GM19035 (cell line): ENCODE data around the gene ENPP7.
"Not testable (repeated sequence)": the region's sequence is repeated elsewhere in the genome, so short reads cannot be mapped to it uniquely, and the experiment has no call there.

ENCODE experiments used
- ATAC-seq: cut with Tn5 transposase; IDR thresholded peaks from one replicate; pipeline ENCODE4 v1.9.1; 2021; ENCODE audit not compliant: unreplicated experiment

ENPP7 gene

DNA sequence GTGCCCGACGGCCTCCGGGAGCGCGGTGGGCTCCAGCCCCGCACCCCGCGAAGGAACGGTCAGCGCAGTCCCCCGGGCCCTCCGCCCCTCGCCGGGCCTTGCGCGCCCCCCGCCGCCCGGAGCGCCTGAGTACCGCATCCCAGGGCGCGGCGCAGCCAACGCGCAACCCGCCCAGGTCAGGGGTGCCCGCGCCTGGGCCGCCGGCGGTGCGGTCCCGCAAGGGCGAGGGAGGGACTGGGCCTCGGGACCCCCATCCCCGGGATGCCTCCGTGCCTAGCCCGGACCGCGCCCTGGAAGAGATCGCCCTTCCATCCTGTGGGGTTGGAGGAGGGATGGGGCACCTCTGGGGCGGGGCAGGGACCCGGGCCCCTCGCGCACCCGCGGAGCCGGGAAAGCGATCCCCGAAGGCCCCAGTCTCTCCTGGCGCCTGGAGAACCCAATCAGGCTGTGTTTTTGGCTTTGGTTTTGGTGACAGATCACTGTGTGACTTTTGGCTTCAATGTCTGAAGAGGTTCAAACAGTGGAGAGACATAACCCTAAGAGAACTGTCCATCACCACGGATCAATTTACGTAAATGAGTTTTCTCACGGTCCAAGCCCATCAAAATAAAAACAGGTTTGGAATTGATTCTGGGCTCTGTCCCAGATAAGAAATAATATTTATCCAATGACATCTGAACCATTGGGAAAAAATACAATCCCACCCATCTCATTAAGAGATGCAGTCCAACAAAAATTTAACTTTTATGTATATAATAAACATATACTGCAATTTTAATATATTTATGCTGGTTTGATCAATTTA lies 17.8 kb downstream of the ENPP7 start:
- ATAC-seq, result no peak

- ATAC-seq, result no peak
Measured at GRCh38 chr17:79749156-79749815, 18.5 kb downstream of the ENPP7 start.

GRCh38 chr17:79749958-79750357 lies 19.2 kb downstream of the ENPP7 start:
- ATAC-seq, result no peak

- ATAC-seq, result no peak
Measured at GRCh38 chr17:79750650-79751545, 20.2 kb downstream of the ENPP7 start.

- ATAC-seq, result no peak
Measured at GRCh38 chr17:79752175-79752574, 21.4 kb downstream of the ENPP7 start.

- ATAC-seq, result no peak
Measured at GRCh38 chr17:79754370-79754769, 23.6 kb downstream of the ENPP7 start.

- ATAC-seq, result not testable (repeated sequence)
Measured at GRCh38 chr17:79754903-79755302, 24.2 kb downstream of the ENPP7 start.

DNA sequence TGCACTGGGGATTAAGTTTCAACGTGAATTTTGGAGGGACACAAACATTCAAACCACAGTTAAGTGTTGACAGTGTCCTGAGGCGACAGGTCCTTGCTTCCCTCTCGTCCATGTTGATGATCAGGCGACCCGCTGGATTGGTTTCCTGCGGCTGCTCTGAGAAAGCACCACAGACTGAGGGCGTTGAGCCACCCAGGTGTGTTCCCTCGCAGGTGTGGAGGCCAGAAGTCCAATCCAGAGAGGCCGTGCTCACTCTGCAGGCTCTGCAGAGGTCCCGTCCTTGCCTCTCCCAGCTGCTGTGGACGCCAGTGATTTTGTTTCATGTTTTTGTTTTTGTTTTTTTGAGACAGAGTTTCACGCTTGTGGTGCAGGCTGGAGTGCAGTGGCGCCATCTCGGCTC lies 24.8 kb downstream of the ENPP7 start:
- no peak for ATAC-seq

- no peak for ATAC-seq
Measured at GRCh38 chr17:79757140-79757745, 26.5 kb downstream of the ENPP7 start.

DNA sequence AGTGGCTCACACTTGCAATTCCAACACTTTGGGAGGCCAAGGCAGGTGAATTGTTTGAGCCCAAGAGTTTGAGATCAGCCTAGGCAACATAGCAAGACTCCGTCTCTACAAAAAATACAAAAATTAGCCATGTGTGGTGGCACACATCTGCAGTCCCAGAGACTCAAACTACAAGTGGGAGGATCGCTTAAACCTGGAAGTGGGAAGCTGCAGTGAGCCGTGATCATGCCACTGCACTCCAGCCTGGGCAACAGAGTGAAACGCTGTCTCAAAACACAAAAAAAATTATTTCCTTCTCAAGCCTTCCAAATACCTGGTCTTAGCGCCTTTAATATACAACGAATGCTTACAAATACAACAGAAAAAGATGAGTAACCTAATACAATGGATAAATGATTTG lies 27.5 kb downstream of the ENPP7 start:
- ATAC-seq, result no peak

GRCh38 chr17:79760197-79760906 lies 29.6 kb downstream of the ENPP7 start:
- ATAC-seq, result no peak

GRCh38 chr17:79761894-79762589 lies 31.3 kb downstream of the ENPP7 start:
- ATAC-seq, result no peak

- ATAC-seq, result no peak
Measured at GRCh38 chr17:79765708-79766107, 35.0 kb downstream of the ENPP7 start.

DNA sequence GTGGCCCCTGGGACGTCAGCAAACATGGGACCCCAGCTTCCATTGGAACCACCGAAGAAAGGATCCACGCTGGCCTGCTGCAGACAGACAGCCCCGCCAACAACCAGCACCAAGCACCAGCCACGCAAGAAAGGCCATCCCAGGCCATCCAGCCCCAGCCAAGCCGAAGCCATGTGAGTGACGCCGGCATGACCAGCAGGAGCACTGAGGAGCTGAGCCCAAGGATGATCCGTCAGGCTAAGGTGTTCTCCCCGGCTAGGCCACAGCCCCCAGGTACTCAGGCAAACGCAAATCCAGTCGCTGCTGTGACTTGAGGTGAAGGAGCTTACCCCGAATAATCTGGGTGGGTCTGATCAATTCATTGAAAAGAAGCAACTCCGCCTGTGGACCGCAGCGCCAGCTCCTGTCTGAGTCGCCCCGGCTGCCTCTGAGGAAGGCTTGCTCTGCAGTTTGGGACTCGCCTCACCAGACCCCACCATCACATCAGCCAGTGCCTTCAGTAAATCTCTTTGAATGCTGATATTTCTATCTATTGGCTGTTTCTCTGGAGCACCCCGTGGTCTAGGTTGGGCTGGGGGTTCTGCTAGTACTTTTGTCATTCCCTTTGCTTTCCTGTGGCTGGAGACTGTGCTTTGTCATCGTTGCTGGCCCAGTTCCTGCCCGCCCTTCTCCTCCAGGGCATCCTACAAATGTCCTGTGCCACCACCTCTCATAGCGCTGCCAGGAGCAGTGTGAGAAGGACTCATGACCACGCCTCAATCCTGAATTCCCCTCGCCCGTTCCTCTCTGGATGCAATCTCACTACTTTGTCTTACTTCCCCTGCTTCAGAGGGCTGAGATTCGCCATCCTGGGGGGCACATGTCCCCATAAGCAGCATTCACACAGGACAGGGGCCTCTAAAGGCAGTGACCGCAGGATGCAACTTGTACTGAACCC lies 39.1 kb downstream of the ENPP7 start:
- no peak for ATAC-seq

- ATAC-seq, result no peak
Measured at GRCh38 chr17:79771276-79771675, 40.5 kb downstream of the ENPP7 start.

- ATAC-seq, result not testable (repeated sequence)
Measured at GRCh38 chr17:79772726-79773125, 42.0 kb downstream of the ENPP7 start.

GRCh38 chr17:79774561-79774975 lies 43.8 kb downstream of the ENPP7 start:
- ATAC-seq, result no peak

- no peak for ATAC-seq
Measured at GRCh38 chr17:79775632-79776031, 44.9 kb downstream of the ENPP7 start.
